HG02870 (cell line): ENCODE data around the gene HS3ST3B1.

Source experiments
- ATAC-seq: cut with Tn5 transposase; IDR thresholded peaks from one replicate; pipeline ENCODE4 v1.9.1; 2021; ENCODE audit warnings: mild to moderate bottlenecking, moderate library complexity; ENCODE audit not compliant: unreplicated experiment

HS3ST3B1 gene

DNA sequence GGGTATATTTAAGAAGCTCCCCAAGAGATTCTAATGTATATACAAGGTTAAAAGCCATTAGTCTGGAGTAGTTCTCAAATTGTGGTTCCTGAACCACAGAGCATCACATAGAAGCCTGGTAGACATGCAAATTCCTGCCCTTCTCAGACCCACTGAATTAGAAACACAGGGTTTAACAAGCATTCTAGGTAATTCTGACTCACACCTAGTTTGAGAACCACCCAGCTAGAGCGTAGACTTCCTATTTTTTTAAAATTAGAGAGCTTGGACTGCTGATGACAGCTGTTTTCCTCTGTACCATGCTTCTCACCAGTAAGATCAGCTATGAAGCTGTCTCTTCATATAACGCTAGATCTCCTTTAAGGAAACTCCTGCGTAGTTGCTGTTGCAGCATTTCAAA is 50.6 kb downstream of the HS3ST3B1 start:
- peak; percentile 76 for ATAC-seq

DNA sequence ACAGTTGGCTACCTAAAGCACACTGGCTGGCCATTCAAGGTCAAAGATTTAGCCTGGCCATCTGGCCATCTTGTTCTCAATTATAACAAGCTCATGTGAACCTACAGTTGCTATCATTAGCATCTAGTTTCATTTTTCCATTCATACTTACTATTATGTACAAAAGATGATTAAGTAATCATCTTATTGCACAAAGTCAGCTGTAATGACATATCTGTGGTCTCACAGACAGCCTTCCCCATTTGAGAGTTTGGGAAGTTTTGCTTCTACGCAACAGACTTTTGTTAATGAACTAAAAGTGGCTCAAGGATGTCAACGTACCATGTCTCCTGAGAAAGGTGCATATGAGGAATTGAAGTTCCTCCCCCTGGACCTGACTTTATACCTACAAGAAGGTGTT is 51.3 kb downstream of the HS3ST3B1 start:
- ATAC-seq, result no peak

- ATAC-seq, result no peak
Measured at GRCh38 chr17:14353861-14354474, 53.1 kb downstream of the HS3ST3B1 start.

- no peak for ATAC-seq
Measured at GRCh38 chr17:14354807-14355206, 53.9 kb downstream of the HS3ST3B1 start.

GRCh38 chr17:14355556-14355955 is 54.7 kb downstream of the HS3ST3B1 start:
- ATAC-seq, result no peak

DNA sequence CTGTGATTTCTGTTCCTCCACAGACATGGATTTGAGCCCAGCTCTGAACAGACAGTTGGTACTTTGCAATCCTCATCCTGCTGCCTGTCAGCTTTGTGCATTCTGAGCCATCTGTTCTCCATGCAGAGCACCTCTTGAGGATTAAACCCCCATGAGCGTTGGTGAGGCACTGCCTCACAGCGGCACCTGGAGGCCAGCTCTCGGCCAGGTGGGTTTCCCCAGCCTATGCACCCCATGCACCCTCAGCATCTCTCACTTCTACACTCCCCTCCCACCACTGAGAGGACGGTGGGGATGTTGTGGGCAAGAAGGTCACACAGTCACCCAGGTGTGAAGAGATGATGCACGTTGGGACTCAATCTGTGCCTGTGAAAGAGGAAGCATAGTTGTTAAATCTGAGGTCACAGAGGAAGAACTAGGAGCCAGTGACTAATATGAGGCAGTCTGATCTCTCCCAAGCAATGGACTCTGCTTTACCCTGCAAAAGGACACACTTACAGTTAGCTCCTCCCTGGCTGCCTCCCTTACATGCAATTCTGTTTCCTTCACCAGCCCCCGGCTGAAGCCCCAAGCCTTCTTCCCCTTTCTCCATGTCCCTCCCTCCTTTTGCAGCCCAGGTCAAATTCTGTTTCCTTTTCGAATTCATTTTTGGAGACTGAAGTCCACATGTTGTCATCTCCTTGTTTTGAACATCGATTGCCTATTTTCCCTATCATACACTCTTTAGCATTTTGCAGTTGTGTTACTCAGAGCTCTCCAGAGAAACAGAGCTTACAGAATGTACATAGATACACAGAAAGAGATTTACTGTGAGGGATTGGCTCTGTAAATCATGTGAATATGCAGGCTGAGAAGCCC is 58.5 kb downstream of the HS3ST3B1 start:
- ATAC-seq, result peak; percentile 97

DNA sequence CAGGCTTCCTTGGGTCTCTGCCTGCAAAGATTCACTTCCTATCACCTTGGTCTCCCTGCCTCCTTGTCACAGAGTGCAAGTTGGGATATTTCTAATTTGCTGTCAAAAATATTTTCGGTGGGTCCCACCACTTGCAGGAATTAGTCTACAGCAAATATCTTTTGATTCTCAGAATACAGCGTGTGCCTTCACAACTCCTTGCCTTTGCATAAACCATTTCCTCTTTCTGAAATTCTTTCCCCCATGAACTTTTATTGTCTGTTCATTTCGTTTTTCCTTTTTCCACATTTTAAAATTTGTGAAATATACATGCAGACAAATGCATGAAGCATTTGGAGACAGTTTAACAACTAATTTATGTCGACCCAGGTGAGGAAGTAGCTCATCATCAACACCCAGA is 60.0 kb downstream of the HS3ST3B1 start:
- no peak for ATAC-seq

DNA sequence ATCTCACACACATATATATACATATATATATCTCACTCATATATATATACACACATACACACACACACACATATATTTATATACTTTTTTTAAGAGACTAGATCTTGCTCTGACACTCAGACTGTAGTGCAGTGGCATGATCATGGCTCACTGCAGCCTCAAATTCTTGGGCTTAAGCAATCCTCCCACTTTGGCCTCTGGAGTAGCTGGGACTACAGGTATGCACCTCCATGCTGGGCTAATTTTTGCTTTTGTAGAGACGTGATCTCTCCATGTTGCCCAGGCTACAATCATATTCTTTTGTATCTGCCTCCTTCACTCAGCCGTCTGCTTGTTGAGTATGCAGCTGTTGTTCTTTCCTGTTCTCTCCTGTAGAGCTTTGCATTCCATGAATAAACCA is 60.6 kb downstream of the HS3ST3B1 start:
- ATAC-seq, result no peak

DNA sequence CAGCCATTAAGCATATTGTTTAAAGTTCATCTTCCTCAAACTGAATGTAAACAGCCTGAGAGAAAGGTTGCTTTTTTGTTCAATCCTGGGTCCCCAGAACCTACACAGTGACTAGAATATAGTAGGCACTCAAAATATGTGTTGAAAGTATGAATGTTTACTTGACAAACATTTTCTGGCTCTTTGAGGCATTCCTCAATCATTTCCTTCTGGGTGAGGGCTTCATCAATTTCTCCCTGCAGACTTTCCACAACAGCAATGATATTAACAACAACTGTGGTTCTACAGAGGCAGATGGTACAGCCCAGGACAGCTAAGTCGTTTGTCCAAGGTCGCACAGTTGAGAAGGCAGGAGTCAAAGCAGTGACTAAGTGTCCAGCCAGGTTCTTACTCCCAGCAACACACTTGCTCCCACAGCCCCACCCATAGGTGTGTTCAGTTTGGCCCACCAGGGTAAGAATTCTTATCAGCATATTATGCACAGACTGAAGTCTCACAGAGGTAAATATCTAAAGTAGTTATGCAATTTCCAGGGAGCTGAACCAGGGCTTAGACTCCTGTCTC is 61.1 kb downstream of the HS3ST3B1 start:
- no peak for ATAC-seq

DNA sequence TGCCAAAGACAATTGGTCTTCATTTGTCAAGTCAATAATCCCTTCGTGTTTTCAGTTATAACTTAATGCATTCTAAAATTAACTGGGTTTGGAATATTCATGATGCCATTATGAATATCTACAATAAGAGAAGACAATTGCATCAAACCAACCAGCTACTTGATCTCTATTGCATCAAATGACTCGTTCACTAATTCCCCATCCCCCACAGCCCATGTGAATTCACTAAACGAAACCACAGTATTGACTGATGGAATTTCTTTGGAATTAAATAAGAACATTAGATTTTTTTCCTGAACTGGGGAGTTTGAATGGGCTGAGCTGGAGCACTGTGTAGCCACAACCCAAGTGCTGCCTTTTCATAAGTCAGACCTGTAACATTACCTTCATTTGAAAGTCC is 65.3 kb downstream of the HS3ST3B1 start:
- no peak for ATAC-seq

DNA sequence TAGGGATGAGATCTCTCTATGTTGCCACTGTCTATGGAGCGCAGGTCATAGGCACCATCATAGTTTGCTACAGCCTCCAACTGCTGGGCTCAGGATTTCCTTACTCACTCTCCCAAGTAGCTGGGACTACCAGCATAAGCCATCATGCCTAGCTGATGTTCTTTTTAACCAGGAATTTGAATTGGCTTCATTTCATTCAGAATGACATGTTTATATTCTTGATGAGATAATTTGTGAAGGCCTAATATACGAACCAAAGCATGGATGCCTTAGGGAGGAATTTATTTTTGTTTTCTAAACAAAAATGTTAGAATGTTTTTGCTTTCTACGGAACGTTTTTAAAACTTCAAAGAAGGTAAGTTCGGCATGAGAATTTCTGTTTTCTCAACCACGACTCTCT is 71.6 kb downstream of the HS3ST3B1 start:
- ATAC-seq, result no peak

GRCh38 chr17:14372905-14373613 is 72.2 kb downstream of the HS3ST3B1 start:
- no peak for ATAC-seq

DNA sequence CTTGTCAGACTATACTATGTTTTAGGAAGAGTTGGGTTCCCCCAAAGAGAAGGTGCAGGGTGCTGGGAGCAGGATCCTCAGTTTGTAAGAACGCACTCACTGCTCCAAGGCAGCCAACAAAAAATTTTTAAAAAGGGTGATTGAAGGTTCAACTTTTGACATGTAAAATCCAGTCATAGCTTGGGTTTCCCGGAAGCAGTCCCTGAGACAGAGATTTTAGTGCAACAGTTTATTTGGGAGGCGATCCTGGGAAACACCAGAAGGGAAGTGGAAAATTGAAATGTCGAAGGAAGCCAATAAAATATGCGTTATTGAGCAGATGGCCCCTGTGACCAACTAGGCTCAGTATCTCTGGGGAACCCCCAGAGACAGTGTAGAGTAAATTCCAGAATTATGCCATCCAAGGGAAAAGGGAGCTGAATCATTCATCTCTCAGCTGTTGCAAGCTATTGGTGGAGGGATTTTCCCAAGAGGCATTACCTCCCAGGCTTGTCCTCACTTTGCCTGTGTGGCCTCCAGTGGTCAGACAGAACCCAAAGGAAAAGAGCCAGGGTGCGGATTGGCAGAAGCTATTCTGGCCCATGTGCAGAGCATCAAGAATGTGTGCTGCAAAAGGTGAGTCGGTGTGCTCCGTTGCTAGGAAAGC is 72.9 kb downstream of the HS3ST3B1 start:
- ATAC-seq, result no peak

DNA sequence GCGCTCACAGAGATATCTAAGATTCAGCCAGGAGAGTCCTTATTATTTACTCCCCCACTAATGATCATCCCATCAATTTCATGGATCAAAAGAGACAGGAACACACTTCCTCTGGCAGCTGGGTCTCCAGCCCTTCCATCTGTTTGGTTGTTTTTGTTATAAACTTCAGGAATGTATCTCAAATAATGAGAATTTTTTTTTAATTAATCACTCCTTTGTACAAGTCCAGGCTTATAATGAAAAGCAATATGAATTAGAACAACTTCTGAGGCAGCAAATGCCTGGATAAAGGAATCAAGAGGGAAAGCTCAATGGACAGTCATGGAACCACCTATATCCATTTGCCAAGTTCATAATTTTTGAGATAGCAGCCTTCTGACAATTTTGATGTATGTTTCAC is 73.4 kb downstream of the HS3ST3B1 start:
- ATAC-seq, result no peak

DNA sequence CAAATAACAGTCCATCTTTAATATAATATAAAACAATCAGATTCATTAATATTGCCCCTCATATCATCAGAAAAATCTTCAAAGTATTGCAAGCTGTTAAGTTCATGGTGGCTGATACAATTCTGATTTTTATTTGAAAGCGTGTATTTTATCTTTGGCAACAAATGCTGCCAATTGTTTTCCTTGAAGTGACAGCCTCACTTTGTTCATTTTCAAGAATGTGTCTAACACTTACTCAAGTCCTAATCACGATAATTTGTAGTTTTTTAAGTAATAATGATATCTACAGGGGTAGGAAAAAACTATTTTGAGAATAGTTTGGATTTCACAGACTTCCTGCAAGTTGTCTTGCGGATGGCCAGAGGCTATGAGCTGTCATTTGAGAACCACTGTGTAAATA is 75.8 kb downstream of the HS3ST3B1 start:
- no peak for ATAC-seq

GRCh38 chr17:14381606-14382005 is 80.7 kb downstream of the HS3ST3B1 start:
- no peak for ATAC-seq

DNA sequence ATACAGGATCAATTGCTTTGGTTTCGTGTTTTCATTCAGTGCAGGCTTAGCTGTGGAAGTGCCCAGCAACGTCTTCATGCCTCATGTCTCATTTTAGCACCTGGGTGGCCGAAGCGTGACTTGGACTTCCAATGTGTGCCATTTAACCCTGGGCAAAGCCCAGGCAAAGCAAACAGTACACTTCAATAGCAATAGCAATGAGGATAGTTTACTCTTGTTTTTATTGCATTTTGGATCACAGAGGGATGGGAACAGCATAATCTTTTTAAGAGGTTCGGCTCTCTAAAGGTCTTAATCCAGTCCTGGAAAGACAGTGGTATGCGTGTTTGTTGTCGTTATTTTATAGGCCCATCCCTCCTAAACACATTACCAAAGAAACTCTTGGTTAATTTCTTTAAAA is 86.2 kb downstream of the HS3ST3B1 start:
- ATAC-seq, result no peak

DNA sequence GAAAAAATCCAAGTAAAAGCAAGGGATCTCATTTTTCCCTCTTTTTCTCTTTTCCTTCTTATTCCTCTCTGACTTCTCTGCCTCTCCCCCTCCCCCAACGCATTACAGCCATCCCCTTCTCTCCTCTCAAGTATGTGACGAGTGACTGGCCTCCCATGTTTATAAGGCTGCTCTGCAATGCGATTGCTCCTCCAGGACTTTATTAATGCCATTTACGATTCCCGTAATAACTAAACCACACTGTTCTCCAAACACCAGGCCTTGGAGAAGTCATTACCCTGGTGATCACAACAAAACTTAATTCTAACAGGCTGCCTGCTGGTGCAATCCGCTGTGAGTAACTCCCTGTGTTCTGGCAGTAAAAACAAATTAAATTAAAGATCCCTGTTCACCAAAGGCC is 88.8 kb downstream of the HS3ST3B1 start:
- no peak for ATAC-seq

DNA sequence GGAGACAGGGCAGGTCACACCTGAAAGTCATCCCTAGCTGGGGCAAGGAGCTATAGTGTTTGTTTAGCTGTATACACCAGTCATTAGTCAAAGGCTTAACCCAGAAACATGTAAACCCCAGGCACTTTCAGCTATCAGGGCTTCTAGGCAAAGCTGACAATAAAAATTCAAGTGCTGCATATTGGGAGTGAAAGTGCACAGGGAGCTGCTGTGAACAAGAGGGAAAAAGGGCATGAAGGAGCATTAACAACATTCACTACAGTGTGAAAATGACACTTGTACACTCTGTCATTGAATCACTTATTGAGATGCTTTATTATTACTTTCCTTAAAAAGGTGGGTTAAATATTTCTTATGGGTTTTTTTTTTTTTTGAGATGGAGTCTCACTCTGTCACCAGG is 92.8 kb downstream of the HS3ST3B1 start:
- no peak for ATAC-seq

DNA sequence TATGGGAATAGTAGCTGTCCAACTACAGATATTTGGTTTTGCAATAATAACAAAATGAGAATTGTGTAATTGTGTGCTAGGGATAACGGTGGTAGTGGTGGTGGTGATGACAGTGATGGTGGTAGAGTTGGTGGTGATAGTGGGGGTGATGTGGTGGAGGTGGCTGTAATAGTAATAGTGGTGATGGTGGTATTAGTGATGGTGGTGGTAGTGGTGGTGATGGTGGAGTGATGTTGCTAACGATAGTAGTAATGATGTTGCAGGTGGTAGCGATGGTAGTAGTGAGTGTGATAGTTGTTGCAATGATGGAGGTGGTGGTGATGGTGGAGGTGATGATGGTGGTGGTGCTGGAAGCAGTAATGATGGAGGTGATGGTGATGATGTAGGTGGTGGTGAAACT is 94.4 kb downstream of the HS3ST3B1 start:
- no peak for ATAC-seq

DNA sequence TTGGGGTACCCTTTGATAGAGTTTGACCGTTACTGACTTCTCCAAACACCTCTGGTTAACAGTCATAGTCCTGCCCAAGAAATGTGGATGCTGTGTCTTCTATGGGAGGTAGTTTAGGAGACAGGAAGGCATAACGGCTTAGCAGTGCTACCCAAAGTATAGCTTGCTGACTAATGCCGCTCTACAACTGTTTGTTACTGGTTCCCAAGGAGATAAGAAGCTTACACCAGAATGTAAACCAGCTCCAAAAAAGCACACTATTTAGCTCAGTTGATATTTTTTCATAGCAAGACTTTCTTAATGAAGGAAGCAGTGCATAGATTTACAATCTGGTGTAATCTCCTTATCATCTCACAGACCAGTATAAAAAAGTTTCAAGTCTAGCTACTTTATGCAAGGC is 95.7 kb downstream of the HS3ST3B1 start:
- no peak for ATAC-seq
